OCI-LY3 (cell line): Measurements from ENCODE around the gene PDLIM4.

Experiments used
- EZH2phosphoT487 ChIP-seq: fragments of 200-600 bp; shearing (Covaris generic); IDR thresholded peaks from 2 replicates; pipeline ENCODE4 v1.6.1; 2018; ENCODE audit warnings: antibody characterized with exemption, mixed run types, low read depth
- TF ChIP-seq, protein P1 (sequence below): fragments of 200-600, 300-600 bp; sonication (generic); IDR thresholded peaks from 2 replicates; pipeline ENCODE4 v1.5.1; 2014; ENCODE audit warnings: antibody characterized with exemption, low read length, low read depth

DNA sequence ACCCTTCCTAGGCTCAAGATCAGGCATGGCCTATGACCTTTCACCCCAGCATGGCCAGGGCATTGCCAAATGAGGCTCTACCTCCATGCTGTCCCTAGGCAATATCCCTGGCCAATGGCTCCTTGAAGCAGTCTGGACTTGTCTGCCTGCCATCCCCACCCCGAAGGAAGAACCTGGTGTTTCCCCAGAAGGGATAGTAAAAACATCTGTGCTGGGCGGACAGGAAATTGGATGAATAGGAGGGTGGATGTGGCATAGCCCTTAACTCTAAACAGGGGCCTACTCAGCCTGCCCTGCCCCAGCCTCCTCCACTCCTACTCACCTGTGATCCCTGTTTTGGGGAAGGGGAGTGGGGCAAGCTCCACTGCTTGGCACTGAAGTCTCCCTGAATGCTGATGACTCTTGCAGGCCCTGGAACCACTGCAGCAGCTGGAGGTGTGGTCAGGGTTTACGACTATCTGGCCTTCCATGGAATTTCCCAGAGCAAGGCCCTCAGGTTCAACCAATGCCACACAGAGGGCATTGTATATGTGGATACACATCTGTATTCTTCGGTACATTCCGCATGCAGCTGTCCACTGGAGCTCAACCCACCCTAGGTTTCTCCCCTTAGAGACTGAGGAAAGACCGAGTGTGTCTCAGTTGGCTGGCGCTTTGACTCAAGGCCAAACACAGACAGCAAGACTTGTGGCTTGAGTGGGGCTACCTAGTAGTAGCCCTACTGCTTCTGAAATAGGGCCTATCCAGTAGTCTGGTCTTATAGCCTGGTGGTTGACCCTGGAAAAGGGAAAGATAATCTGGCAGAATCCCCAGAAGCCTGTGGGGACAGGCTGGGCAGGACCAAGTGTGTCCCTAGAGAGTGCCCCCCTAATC lies 23.4 kb upstream of the PDLIM4 start:
- TF ChIP-seq, protein P1, sequence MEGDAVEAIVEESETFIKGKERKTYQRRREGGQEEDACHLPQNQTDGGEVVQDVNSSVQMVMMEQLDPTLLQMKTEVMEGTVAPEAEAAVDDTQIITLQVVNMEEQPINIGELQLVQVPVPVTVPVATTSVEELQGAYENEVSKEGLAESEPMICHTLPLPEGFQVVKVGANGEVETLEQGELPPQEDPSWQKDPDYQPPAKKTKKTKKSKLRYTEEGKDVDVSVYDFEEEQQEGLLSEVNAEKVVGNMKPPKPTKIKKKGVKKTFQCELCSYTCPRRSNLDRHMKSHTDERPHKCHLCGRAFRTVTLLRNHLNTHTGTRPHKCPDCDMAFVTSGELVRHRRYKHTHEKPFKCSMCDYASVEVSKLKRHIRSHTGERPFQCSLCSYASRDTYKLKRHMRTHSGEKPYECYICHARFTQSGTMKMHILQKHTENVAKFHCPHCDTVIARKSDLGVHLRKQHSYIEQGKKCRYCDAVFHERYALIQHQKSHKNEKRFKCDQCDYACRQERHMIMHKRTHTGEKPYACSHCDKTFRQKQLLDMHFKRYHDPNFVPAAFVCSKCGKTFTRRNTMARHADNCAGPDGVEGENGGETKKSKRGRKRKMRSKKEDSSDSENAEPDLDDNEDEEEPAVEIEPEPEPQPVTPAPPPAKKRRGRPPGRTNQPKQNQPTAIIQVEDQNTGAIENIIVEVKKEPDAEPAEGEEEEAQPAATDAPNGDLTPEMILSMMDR = no peak
- no peak for TF ChIP-seq EZH2phosphoT487
